ENCODE results near the gene VASN.

GRCh38 chr16:4339909-4340308 is 31.7 kb upstream of the VASN start:
- TF ChIP-seq GATA3 (IDR thresholded peaks at IDR 0.05; ENCODE audit: low read depth, low read length) (no peak), GATA2 (IDR thresholded peaks at IDR 0.05; ENCODE audit: low read depth, low read length) (no peak)
